Measurements from ENCODE around the gene RGS6. TPM values are rescaled to one million over a fixed set of nuclear protein-coding genes. Genes with fewer than 3 reads are reported as not detected.

RGS6 gene
- total RNA-seq, 2 experiments from 2014 or later: not detected

DNA sequence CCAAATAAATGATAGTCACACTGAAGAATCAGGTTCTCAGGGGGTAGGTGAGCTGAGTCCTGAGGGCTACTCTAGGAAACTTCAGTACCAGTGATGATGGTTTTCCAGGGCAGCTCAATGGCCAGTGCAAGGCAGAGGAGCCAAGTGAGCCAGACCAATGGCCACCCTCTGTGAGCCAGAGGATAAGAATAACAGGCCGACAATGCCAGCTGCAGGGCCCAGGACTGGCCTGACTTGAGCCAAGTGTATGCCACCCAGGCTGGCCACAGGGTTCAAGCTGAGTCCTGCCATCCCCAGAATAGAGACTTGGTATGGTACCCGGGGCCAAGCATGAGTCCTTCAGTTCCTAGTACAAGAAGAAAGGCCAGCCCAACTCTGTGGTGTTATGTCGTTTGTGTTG lies 606.2 kb downstream of the RGS6 start:
- Histone ChIP-seq H3K9me3 (ENCODE audit: control insufficient read depth in 1 of 2, insufficient read depth in 1 of 2, low read length in 2 of 2) (peaks cover 3 to 6% of the 10 kb centered on the region in 2 experiments), H3K4me3 (ENCODE audit: low read length) (no peak overlapping the region), H3K27ac (ENCODE audit: low read depth in 1 of 2, low read length in 2 of 2) (no peak overlapping the region), H3K27me3 (ENCODE audit: control insufficient read depth in 1 of 2, insufficient read depth in 2 of 2, low read length in 2 of 2) (no peaks in the 10 kb centered on the region), H3K4me1 (ENCODE audit: insufficient read depth, low read length) (peaks cover 35% of the 10 kb centered on the region), H3K36me3 (ENCODE audit: insufficient read depth, low read length) (no peaks in the 10 kb centered on the region)
- intact Hi-C loops (cut with DNase I, micrococcal nuclease): no loop called here
- Mint-ChIP-seq H3K27ac (no peak overlapping the region), H3K9me3 (peaks cover 8% of the 10 kb centered on the region), H3K4me3 (no peak overlapping the region), H3K36me3 (ENCODE audit: low read depth) (no peaks in the 10 kb centered on the region), H3K4me1 (ENCODE audit: low read depth) (peaks cover 39% of the 10 kb centered on the region), H3K27me3 (no peaks in the 10 kb centered on the region)
- DNase-seq (no peak), ATAC-seq (ENCODE audit: poor library complexity) (no peak)
- ChIA-PET CTCF (no interaction called here), POLR2A (no interaction called here)
- no peak for TF ChIP-seq CTCF (IDR thresholded peaks at IDR 0.05)

GRCh38 chr14:72539661-72540315 lies 607.6 kb downstream of the RGS6 start:
- ChIA-PET CTCF (no interaction called here), POLR2A (no interaction called here)
- Histone ChIP-seq H3K27ac (ENCODE audit: low read depth in 1 of 2, low read length in 2 of 2) (no peak overlapping the region), H3K36me3 (ENCODE audit: insufficient read depth, low read length) (no peaks in the 10 kb centered on the region), H3K9me3 (ENCODE audit: control insufficient read depth in 1 of 2, insufficient read depth in 1 of 2, low read length in 2 of 2) (peaks cover 0 to 6% of the 10 kb centered on the region in 2 experiments), H3K4me3 (ENCODE audit: low read length) (no peak overlapping the region), H3K27me3 (ENCODE audit: control insufficient read depth in 1 of 2, insufficient read depth in 2 of 2, low read length in 2 of 2) (no peaks in the 10 kb centered on the region), H3K4me1 (ENCODE audit: insufficient read depth, low read length) (peaks cover 31% of the 10 kb centered on the region)
- no peak for TF ChIP-seq CTCF (IDR thresholded peaks at IDR 0.05)
- no peak for ATAC-seq (ENCODE audit: poor library complexity)
- Mint-ChIP-seq H3K27ac (no peak overlapping the region), H3K27me3 (no peaks in the 10 kb centered on the region), H3K9me3 (peaks cover 3% of the 10 kb centered on the region), H3K4me3 (no peak overlapping the region), H3K36me3 (ENCODE audit: low read depth) (no peaks in the 10 kb centered on the region), H3K4me1 (ENCODE audit: low read depth) (peaks cover 25% of the 10 kb centered on the region)
- no peak for DNase-seq
- intact Hi-C loops (cut with DNase I, micrococcal nuclease): no loop called here

GRCh38 chr14:72540836-72541235 lies 608.6 kb downstream of the RGS6 start:
- no peak for DNase-seq
- Histone ChIP-seq H3K36me3 (ENCODE audit: insufficient read depth, low read length) (no peaks in the 10 kb centered on the region), H3K9me3 (ENCODE audit: control insufficient read depth in 1 of 2, insufficient read depth in 1 of 2, low read length in 2 of 2) (peaks cover 0 to 6% of the 10 kb centered on the region in 2 experiments), H3K4me3 (ENCODE audit: low read length) (no peak overlapping the region), H3K4me1 (ENCODE audit: insufficient read depth, low read length) (peaks cover 21% of the 10 kb centered on the region), H3K27ac (ENCODE audit: low read depth in 1 of 2, low read length in 2 of 2) (no peak overlapping the region), H3K27me3 (ENCODE audit: control insufficient read depth in 1 of 2, insufficient read depth in 2 of 2, low read length in 2 of 2) (no peaks in the 10 kb centered on the region)
- no peaks in the 10 kb centered on the region for H3K27me3 Mint-ChIP-seq
- TF ChIP-seq CTCF (IDR thresholded peaks at IDR 0.05): no peak
- no peaks in the 10 kb centered on the region for H3K36me3 Mint-ChIP-seq (ENCODE audit: low read depth)
- intact Hi-C loops (cut with DNase I, micrococcal nuclease): no loop called here
- H3K4me3 Mint-ChIP-seq: no peak overlapping the region
- ChIA-PET POLR2A (no interaction called here), CTCF (no interaction called here)
- no peak overlapping the region for H3K27ac Mint-ChIP-seq
- no peak for ATAC-seq (ENCODE audit: poor library complexity)
- no peaks in the 10 kb centered on the region for H3K9me3 Mint-ChIP-seq
- peaks cover 15% of the 10 kb centered on the region for H3K4me1 Mint-ChIP-seq (ENCODE audit: low read depth)

All from CD4-positive, alpha-beta T cell (primary cell).